NK-92 treated with Interleukin-12 subunit alpha and Interleukin-12 subunit beta, amount 100 ng/mL, for 24 hours (cell line): ENCODE results near the gene TRPM2.
"Not testable (repeated sequence)": the region's sequence is repeated elsewhere in the genome, so short reads cannot be mapped to it uniquely, and the experiment has no call there.

ENCODE experiments used
- DNase-seq: peaks from one replicate; lab custom pipeline; 2025; lab: John Stamatoyannopoulos, UW

The TRPM2 gene

DNA sequence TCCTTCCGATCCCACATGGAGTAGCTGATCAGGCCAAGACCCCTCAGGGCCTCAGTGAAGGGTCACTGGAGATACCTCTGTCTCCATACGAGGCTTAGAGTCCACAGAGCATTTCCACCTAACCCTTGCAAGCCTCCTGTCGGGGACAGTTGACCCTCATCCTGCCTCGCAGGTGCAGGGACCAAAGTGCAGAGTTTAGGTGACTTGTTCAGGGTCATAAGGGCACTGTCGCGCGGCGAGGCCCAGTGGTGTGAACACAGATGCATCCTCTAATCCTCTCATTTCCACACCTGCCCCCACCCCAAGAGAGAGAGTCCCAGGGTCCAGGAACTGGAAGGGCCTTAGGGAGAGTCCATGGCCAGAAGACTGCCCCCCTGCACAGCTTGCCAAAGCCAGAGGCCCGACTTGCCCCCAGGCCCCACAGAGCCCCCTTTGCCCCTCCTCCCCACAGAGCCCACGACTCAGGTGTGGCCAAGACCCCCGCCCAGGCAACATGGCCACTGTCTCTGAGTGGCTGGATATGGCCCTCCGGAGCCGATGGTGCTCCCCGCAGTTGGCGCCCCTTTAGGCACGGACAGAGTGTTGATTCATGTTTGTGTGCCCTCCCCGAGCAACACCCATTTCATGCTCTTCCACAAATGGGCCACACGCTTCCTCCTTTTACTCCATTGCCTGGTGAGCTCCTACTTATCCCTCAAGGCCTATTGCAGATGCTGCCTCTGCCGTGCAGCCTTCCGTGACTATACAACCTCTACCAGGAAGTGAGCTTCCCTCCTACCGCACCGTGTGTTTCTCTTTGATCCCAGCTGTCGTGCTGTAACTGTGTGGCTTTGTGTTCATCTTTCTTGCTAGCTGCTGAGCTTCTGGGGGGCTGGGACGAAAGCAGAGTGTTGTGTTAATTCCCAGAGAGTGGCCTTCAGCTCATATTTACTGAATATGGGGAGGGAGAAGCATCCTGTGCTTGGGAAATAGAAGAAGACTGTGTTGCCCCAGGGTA lies 1.7 kb downstream of the TRPM2 start:
- no peak for DNase-seq

DNA sequence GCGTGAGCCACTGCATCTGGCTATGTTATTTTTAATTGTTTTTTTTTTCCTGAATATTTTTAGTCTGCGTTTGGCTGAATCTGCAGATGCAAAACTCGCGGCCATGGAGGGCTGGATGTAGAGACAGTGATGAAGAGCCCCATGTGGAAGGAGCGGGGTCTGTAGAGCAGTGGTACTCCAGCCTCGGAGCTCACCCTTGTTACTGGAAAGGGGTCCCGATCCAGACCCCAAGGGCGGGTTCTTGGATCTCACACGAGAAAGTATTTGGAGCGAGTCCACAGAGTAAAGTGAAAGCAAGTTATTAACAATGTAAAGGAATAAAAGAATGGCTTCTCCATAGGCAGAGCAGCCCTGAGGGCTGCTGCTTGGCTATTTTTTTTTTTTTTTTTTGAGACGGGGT lies 2.7 kb downstream of the TRPM2 start:
- DNase-seq: no peak

DNA sequence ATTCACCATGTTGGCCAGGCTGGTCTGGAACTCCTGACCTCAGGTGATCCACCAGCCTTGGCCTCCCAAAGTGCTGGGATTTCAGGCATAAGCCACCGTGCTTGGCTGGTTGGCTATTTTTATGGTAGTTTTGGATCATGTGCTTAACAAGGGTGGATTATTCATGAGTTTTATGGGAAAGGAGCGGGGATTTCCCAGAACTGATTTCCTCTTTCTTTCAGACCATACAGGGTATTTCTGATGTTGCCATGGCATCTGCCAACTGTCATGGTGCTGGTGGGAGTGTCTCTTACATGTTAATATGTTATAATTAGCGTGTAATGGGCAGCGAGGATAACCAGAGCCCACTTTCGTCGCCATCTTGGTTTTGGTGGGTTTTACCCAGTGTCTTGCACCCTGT lies 3.2 kb downstream of the TRPM2 start:
- no peak for DNase-seq

DNA sequence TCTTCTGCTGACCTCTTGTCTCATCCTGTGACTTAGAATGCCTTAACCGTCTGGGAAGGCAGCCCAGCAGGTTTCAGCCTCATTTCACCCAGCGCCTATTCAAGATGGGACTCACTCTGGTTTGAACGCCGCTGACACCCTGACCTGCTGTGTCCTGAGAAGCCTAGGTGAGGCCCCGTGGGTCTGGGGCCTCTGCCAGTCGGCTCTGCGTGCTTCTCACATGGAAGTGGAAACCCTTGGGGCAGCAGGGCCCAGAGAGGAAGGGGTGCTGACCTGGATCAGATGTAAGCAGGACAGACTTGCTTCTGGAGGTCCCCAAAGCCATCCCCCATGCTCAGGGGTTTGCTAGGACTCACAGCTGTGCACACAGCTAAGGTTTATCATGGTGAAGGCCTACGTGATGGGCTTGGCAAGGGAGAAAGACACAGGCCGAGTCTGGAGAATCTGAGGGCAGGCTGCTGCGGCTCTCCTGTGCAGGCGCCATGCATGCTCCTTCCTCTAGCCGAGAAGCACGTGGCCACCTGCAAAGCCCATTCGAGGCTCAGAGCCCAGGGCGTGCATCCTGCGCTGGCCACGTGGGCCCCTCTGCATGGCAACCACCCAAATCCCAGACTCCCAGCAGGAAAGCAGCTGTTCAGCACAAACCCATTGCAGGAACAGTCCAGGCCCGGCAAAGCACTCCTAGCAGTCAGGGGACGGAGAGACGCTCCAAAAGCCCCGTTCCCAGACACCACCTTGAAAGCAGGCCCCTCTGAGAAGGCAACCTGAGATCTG lies 3.8 kb downstream of the TRPM2 start:
- DNase-seq: no peak

DNA sequence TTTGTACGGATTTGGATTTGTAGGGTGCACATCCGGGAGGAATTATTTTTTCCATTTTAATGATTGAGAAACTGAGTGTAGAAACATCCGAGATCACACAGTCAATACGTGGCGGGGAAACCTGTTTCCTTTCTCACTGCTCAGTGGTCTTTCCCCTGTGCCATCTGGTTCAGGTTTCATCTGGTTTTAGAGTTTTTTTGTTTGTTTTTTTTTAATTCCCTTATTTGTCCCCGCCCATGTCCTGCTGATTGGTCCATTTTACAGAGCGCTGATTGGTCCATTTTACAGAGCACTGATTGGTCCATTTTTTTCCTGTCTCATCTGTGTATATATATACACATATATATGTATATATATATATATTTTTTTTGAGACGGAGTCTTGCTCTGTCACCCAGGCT lies 6.0 kb downstream of the TRPM2 start:
- no peak for DNase-seq

DNA sequence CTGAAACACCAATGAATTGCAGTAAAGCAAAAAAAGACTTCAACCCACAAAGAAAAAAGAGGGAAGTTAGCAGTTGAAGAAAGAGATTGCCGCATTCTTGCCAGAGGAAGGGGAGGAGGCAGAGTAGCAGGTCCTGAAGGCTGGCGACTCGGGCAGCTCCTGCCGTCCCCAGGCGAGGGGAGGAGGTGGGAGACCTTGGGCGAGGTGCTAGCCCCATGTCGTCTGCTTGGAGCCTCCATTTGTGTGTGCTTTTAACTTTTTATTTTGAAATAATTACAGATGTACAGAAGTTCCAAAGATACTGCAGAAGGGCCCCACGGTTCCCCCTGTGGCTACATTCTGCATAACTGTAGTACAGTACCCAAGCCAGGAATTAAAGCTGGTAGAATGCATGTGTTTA lies 6.7 kb downstream of the TRPM2 start:
- no peak for DNase-seq

DNA sequence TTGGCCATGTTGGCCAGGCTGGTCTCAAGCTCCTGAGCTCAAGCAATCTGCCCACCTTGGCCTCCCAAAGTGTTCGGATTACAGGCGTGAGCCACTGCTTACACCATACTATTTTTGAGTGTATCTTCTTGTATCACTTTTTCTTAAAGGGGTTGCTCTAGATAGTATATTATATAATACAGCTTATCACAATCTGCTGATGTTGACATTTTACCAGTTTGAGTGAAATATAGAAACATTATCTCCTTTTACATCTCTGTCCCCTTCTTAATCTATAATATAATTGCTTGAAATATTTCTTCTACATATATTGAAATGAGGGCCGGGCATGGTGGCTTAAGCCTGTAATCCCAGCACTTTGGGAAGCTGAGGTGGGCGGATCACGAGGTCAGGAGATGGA lies 8.5 kb downstream of the TRPM2 start:
- DNase-seq: not testable (repeated sequence)

DNA sequence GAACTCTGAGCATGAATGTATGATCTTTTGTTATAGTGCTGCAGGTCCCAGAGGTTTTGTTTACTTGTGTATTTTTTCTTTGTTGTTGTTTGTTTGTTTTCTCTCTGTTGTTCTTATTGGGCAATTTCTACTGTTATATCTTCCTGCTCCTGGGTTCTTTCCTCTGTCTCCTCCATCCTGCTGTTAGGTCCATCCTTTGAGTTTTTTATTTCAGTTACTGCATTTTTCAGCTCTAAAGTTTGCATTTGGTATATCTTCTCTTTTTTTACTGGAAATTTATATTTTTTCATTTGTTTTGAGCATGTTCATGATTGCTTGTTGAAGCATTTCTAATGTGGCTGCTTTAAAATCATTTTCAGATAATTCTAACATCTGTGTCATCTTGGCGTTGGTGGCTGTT lies 9.9 kb downstream of the TRPM2 start:
- DNase-seq: no peak

DNA sequence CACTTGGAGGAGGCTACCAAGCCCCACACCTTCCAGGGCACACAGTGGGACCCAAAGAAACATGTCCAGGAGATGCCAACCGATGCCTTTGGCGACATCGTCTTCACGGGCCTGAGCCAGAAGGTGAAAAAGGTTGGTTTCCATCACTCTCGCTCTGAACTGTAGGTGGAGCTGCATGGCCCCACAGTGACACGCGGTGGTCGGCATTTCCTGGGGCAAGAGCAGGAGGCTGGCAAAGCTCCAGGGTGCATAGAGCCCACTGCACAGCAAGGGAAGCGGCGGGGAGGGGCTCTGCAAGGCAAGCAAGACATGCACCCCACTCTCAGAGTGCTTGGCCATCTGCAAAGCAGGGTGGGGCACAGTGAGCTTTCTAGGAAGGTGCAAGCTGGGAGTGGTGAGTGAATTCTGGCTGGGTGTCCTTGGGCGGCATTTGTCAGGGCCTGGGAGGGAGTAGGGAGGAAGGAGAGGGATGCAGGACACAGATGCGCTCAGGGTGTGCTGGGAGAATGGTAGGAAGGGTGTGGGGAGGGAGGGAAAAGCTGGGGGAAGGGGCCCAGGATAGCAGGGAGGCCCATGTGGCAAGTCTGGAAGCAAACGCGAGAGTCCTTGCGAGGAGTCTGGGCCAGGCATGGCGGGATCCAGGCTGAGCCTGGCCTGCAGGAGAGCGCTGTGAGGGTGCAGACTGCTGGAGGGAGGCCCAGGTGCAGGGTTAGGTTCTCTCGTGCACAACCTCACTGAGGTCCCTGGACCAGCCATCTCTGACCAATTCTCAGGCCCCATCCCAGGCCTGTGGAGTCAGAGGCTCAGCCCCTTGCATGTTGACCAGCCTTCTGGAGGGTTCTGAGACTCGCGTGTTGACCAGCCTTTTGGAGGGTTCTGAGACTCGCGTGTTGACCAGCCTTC lies 11.0 kb downstream of the TRPM2 start:
- no peak for DNase-seq

DNA sequence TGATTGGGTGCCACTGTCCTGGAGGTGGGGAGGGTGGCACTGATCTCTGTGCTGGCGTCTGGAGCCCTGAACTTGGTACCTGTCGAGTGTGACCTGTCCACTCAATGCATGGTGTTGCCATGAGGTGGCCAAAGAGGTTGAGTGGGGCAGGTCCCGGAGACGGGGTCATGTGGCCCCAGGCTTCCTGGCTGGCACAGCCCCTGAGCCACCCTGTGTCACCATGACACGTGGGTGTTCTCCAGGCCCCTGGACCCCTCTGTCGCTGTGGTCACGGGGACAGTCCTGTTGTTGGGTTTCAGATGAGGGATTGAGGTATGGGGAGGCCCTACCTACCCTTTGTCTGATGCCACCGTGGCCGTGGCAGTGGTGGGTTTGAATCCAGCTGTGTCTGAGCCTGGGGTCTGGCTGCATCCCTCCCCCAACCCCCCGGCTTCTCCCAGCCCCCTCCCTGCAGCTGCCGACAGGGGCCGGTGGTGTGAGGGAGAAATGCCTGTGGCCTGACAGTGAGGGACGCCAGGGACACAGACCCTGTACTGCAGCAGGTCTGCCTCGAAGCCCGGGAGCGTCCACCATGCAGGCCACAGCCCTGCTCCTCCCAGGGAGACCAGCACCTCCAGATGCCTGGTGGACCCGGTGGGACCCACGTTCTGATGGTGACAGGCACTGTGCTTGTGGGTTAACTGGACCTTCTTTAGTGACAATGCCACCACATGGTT lies 12.0 kb downstream of the TRPM2 start:
- DNase-seq: no peak

DNA sequence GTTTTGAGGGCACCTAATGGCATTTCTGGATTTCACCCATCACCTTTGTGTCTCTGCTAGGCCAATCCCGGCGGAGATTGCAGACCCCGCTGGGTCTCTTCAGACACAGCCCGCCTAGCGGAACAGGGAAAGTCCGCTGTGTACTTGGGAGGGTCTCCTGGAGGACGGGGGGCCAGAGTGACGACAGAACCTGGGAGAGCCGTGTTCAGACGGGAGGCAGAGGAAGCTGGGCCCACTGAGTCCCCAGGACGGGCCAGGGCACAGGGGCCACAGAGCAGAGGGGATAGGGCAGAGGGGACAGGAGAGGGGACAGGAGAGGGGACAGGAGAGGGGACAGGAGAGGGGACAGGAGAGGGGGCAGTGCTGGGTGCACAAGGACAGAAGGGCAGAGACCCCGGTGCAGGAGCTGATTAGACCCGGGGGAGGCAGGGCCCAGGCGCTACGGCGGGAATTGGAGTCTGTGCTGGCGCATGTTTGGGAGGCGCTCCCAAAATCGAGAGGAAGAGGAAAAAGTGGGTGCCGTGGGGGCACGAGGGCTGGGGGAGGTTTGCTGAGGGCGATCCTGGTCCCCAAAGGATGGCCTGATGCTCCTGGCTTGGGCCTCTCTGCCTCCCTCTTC lies 12.7 kb downstream of the TRPM2 start:
- DNase-seq: no peak

DNA sequence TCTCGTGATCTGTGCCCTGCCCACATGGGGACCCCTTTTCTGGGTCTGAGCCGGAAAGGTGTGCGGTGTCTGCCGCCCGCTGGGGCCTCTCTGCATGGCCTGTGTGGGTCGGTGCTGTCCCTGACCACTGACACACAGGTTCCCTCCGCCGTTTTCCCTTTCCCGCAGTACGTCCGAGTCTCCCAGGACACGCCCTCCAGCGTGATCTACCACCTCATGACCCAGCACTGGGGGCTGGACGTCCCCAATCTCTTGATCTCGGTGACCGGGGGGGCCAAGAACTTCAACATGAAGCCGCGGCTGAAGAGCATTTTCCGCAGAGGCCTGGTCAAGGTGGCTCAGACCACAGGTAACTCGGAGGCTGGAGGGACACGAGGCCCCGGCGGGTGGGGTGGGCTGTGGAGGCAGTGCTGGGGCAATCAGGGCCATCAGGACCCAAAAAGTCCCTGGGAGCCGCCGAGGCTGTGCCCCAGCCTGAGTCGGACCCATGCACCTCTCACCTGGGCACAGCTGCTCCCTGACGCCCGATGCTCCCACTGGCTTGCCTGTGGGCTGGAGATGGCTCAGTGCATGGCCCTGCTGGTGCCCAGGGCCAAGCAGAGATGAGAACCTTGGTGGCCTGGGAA lies 13.3 kb downstream of the TRPM2 start:
- no peak for DNase-seq

DNA sequence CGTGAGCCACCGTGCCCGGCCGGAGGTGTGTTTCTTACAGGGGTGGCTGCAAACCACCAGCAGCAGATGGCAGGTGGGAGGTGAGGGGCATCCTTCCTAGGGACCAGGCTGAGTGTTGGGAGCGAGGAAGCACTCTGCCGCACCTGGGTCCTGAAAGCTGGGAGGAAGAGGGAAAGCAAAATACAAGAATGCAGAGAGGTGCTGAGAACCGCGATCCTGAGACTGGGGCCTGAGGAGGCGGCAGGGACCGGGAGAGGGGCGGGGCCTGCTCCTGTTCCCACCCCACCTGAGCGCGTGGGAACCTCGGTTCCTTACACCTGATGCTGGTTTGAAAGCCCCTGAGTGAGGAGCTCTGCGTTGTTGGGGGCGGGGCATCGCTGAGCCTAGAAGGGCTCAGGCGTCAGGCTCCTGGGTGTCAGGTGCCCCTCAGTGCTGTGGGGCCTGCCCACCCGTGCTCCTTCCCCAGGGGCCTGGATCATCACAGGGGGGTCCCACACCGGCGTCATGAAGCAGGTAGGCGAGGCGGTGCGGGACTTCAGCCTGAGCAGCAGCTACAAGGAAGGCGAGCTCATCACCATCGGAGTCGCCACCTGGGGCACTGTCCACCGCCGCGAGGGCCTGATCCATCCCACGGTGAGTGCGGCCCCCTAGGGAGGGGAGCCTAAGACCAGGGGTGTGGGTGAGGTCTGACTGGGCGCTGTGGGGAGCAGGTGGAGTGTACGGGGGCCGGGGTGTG lies 15.5 kb downstream of the TRPM2 start:
- no peak for DNase-seq

DNA sequence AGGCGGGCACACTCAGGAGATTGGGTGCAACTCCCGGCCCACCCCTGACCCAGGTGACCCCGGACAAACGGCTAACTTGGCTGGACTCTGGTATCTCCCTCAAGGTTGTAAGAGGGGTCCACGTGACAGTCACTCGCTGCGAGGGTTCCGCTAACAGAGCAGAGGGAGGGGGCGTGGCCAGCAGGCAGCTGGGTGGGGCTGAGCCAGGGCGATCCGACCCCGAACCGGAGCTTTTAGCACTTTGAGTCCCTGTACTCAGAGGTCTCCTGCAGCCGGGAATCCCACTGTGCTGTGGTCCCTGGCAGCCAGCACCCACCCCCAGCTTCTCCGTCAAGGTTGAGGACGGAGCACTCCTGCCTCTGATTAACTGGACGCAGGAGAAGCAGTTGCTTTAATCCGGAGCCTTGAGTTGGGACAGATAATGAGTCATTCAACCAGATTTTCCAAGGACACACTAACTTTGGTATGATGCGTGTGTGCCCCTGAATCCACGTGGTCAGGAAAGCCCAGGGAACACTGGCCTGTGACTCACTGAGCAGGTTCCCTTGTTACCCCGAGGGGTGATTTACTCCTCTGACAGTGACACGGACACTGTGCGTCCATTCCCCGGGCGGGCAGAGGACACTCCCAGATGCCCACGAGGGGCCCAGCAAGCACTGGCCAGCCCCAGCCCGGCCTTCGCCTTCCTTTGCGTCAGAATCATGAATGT lies 16.8 kb downstream of the TRPM2 start:
- DNase-seq: no peak

DNA sequence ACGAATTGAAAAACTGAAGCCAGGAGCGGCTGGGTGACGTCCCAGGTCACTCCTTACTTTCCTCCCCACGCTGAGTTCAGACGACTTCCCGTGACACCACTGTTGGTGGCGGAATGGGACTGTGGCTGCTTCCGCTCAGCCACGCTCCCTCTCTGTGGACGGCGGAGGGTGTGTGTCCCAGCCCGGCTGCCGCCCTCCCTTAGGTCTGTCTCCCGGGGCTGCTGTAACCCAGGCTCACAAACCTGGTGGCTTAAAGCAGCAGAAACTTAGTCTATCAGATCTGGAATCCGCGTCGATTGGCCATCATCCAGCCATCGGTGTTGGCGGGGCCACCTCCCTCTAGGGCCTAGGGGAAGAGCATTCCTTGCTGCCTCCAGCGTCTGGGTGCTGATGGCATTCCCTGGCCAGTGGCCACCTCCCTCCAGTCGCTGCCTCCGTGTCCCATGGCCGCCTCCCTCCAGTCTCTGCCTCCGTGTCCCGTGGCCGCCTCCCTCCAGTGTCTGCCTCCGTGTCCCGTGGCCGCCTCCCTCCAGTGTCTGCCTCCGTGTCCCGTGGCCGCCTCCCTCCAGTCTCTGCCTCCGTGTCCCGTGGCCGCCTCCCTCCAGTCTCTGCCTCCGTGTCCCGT lies 17.5 kb downstream of the TRPM2 start:
- DNase-seq: no peak

DNA sequence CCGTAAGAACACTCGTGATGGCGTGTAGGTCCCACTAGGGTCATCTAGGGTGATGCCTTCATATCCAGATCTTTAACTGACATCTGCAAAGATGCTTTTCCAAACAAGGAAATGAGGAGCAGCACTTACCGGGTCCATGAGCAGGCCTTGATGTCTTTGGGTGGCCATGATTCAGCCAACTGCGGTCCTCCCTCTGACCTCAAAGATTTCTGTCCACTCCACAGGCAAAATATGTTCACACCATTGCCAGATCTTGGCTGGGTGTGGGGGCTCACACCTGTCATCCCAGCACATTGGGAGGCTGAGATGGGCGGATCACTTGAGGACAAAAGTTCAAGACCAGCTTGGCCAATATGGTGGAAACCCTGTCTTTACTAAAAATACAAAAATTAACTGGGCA lies 18.2 kb downstream of the TRPM2 start:
- DNase-seq: no peak

DNA sequence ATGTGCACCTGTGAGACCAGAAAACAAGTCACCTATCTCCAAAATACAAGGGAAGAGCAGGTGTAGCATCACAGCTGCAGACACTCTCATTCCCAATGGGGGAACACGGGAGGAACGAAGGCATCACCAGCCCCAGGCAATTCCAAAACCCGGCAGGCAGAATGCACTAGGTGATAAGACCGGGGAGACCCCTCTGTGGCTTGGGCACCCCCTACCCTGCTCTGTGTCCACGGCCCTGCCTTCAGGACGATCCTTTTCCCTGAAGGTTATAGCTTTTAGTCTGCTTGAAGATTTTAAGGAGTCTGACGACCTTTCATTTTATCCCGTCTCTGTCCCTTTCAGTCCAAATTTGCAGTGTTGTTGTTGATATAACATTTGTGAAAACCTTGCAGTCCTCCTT lies 19.2 kb downstream of the TRPM2 start:
- no peak for DNase-seq

DNA sequence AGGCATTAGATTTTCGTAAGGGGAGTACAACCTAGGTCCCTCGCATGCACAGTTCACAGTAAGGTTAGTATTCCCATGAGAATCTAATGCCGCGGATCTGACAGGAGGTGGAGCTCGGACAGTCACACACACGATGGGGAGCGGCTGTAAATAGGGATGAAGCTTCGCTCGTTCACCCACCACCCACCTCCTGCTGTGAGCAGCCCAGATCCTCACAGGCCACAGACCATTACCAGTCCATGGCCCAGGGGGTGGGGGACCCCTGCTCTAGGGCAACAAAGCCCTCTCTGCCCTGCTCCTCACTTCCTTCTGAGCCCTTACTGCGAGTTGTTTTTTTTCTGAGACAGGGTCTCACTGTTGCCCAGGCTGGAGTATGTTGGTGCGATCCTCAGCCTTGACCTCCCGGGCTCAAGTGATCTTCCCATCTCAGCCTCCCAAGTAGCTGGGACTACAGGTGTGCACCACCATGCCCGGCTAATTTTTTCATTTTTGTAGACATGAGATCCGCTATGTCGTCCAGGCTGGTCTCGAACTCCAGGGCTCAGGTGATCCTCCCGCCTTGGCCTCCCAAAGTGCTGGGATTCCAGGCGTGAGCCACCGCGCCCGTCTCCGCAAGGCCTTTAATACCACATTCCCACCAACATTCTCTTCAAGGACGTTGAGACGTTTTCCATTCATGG lies 21.3 kb downstream of the TRPM2 start:
- no peak for DNase-seq
